ENCODE data around the gene ARHGEF28. TPM values are rescaled to one million over a fixed set of nuclear protein-coding genes. Genes with fewer than 3 reads are reported as not detected.
A peak's percentile ranks its signal among the peaks of the same experiment; 100 is the strongest.

ARHGEF28 gene
- total and polyA plus RNA-seq, 2 of the 4 experiments (the other 2 are of a cell fraction): 3.6 to 16.0 TPM

- TF ChIP-seq NFE2L2 (IDR thresholded peaks at IDR 0.05; ENCODE audit: low read depth, low read length): no peak
These were observed 187.1 kb downstream of the ARHGEF28 start (continued) for GRCh38 chr5:73812962-73813588.

GRCh38 chr5:73814233-73814846 is 188.3 kb downstream of the ARHGEF28 start:
- WGBS, 2 experiments (ENCODE audit: extremely low coverage in 2 of 2, insufficient read length in 1 of 2): 68% methylated on average over 4 of the region's 8 CpGs; no CpG with 5 or more reads in 1 of the 2 experiments
- H2AK9ac ChIP-seq (replicated peaks; ENCODE audit: low read depth, low read length, poor library complexity): no peak overlapping the region
- peak overlapping the region; percentile 47 for H3K4ac ChIP-seq (ENCODE audit: low read depth, low read length)
- H3K14ac ChIP-seq (replicated peaks; ENCODE audit: low read depth, low read length): peak overlapping the region; percentile 26
- dilution Hi-C loops (cut with HindIII; ENCODE audit: low sequenced_read_pairs, unreplicated experiment): no loop called here
- in situ Hi-C loops (cut with MboI; ENCODE audit: low sequenced_read_pairs): no loop called here
- DNase-seq (no peak), ATAC-seq (ENCODE audit: low read depth) (no peak)
- H2BK20ac ChIP-seq (ENCODE audit: low read depth, low read length): peak overlapping the region; percentile 83
- H4K5ac ChIP-seq (ENCODE audit: low read depth, low read length): peak overlapping the region; percentile 53; the same call in 1 of the 2 replicates
- no peak overlapping the region for H2AFZ ChIP-seq (replicated peaks; ENCODE audit: low read length, poor library complexity)
- H3K9me3 ChIP-seq (ENCODE audit: control insufficient read depth, insufficient read depth, low read length): no peaks in the 10 kb centered on the region
- peaks cover 0 to 29% of the 10 kb centered on the region in 2 experiments; a peak in 2 of 4 replicates for H3K79me1 ChIP-seq (ENCODE audit: low read depth in 1 of 2, low read length in 2 of 2)
- H2BK5ac ChIP-seq (ENCODE audit: low read depth, low read length, poor library complexity, severe bottlenecking): peak overlapping the region; percentile 86
- peak overlapping the region; percentile 76; the same call in 1 of the 2 replicates for H3K18ac ChIP-seq (ENCODE audit: low read depth, low read length)
- no TSS peak for BruUV-seq (replicated peaks)
- no peak overlapping the region for H3K4me3 ChIP-seq (ENCODE audit: insufficient read depth, low read depth, low read length)
- no peaks in the 10 kb centered on the region for H4K20me1 ChIP-seq (ENCODE audit: insufficient read depth, low read length)
- H3K9ac ChIP-seq (ENCODE audit: low read depth, low read length): no peak overlapping the region
- H4K8ac ChIP-seq (ENCODE audit: low read depth in 2 of 2, low read length in 2 of 2): peak overlapping the region; percentile 15 to 75; a peak in 3 of 4 replicates
- H4K91ac ChIP-seq (ENCODE audit: insufficient read depth, low read depth, low read length): peak overlapping the region; percentile 81
- H3K4me2 ChIP-seq (ENCODE audit: low read depth, low read length): no peak overlapping the region
- H2AK5ac ChIP-seq (ENCODE audit: low read depth, low read length): peak overlapping the region; percentile 45
- peak overlapping the region; percentile 29 for H2BK120ac ChIP-seq (ENCODE audit: low read depth, low read length)
- H3K9me1 ChIP-seq (ENCODE audit: insufficient read depth, low read length): peaks cover 27% of the 10 kb centered on the region; the same call in 1 of the 2 replicates
- H3K36me3 ChIP-seq (ENCODE audit: control insufficient read depth, insufficient read depth, low read length): 0 out of 2 replicates have a peak, but pooled peaks cover 1% of the 10 kb centered on the region
- H3K23ac ChIP-seq (ENCODE audit: low read depth, low read length): peak overlapping the region; percentile 86
- intact Hi-C loops (cut with micrococcal nuclease): no loop called here
- ChIA-PET POLR2A (ENCODE audit: unreplicated experiment) (no interaction called here), CTCF (interaction anchor here (1.0 kb wide), 1 partner anchor 12 kb away, joined by 4 read pairs; no protein-coding TSS in a partner anchor)
- no peak overlapping the region for H3K27ac ChIP-seq (ENCODE audit: insufficient read depth, low read length)
- H3K4me1 ChIP-seq (ENCODE audit: control insufficient read depth, insufficient read depth, low read length): peaks cover 17% of the 10 kb centered on the region
- no peak overlapping the region for H3K56ac ChIP-seq (ENCODE audit: extremely low read depth, insufficient read depth, low read length)
- no peaks in the 10 kb centered on the region for H3K27me3 ChIP-seq (ENCODE audit: control insufficient read depth, insufficient read depth, low read length)
- peak overlapping the region; percentile 86; the same call in 2 of the 3 replicates for H2BK15ac ChIP-seq (ENCODE audit: low read depth, low read length)
- no peak for TF ChIP-seq MXI1 (IDR thresholded peaks at IDR 0.05; ENCODE audit: borderline replicate concordance, low read depth, low read length)
- no peak for TF ChIP-seq CHD1 (IDR thresholded peaks at IDR 0.05; ENCODE audit: low read depth, low read length)
- TF ChIP-seq CEBPB (IDR thresholded peaks at IDR 0.05; ENCODE audit: low read depth, low read length): no peak
- TF ChIP-seq ELK1 (IDR thresholded peaks at IDR 0.05; ENCODE audit: borderline replicate concordance, low read depth, low read length): no peak
- TF ChIP-seq NFE2L2 (IDR thresholded peaks at IDR 0.05; ENCODE audit: low read depth, low read length): no peak
- no peak for TF ChIP-seq POLR2A (IDR thresholded peaks at IDR 0.05; ENCODE audit: low read depth, low read length)
- no peak for TF ChIP-seq RFX5 (IDR thresholded peaks at IDR 0.05; ENCODE audit: low read depth, low read length)
- no peak for TF ChIP-seq RAD21 (IDR thresholded peaks at IDR 0.05; ENCODE audit: low read length)
- TF ChIP-seq FOS (IDR thresholded peaks at IDR 0.05; ENCODE audit: low read depth, low read length): no peak
- TF ChIP-seq MAZ (IDR thresholded peaks at IDR 0.05; ENCODE audit: borderline replicate concordance, low read depth, low read length): no peak
- TF ChIP-seq CTCF (conservative IDR thresholded peaks at IDR 0.05; ENCODE audit: low read depth, low read length): no peak
- no peak for TF ChIP-seq SMC3 (IDR thresholded peaks at IDR 0.05; ENCODE audit: low read depth, low read length)
- TF ChIP-seq MAFK (IDR thresholded peaks at IDR 0.05; ENCODE audit: low read depth, low read length): no peak
